ENCODE measurements around the gene CYB561D1. TPM values are rescaled to one million over a fixed set of nuclear protein-coding genes. Genes with fewer than 3 reads are reported as not detected.

CYB561D1 gene
- total RNA-seq, 2 donors from 2014 or later = 21.0 to 23.5 TPM

DNA sequence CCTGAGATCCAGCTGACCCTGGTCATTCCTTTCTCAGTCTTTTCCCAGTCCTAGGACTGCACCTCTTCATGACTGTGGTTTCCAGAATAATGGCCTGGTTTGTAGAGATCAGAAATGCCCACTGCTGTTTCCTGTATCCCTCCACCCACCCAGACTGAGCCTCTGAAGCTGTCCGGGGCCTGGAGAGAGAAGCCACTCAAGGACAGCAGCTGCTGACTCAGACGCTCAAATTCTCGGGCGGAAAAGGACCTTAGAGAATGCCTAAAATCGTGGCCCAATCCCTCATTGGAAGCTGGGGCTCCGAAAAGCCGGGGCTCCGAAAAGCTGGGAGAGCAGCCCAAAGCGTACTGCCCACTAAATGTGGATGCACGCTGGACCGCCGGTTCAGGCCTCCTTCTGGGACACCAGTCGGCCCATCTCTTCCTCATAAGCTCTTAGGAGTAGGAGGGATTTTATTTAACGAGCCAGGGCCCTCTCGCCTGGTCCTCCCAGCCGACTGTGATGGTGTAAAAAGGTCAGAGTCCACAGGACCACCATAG is 38.0 kb downstream of the CYB561D1 start:
- no peaks in the 10 kb centered on the region for H3K27me3 Mint-ChIP-seq
- peak overlapping the region; percentile 92 for H3K27ac Mint-ChIP-seq
- peaks cover 4% of the 10 kb centered on the region for H3K36me3 Mint-ChIP-seq (ENCODE audit: low read depth)
- no peak for DNase-seq
- H3K9me3 ChIP-seq (ENCODE audit: control insufficient read depth, low read length, poor library complexity, severe bottlenecking) = no peaks in the 10 kb centered on the region
- H3K4me3 Mint-ChIP-seq = peak overlapping the region; percentile 88
- no peak for ATAC-seq
- peaks cover 21% of the 10 kb centered on the region for H3K4me1 Mint-ChIP-seq

DNA sequence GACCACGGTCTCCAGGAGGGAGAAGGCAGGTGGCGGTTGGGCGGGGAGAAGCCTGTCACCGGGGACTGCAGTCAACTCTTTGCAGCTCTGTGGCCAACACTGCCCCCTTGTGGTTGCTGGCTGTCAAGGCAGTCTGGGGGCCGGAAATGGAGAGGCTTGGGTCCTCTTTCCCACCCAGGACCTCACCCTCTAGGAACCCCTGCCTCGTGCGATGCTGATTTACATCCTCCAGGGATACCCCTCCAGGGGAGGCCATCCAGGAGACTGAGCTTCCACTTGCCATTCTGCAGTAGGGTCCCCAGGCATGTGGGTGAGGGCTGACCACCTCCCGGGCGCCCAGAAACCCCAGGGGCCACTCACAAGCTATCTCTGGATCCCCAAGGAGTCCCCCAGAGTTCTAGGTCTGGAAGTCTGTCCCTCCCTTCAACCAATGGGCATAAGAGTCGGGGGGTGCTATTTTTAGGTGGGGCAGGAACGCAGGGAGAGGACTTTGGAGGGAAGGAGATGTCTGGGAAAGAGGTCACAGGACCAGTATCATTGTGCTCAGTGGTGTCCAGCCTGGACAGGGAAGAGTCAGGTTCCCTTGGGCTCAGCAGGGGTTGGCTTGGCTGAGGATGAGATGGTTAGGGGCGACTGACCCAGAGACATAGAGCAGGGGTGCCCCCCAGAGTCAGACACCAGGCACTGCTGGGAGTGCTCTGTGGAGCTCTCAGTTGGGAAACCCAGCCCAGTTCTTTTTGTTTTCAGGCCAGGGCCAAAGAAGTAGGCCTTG is 38.7 kb downstream of the CYB561D1 start:
- DNase-seq (peak; percentile 80 to 91 (median 80)), ATAC-seq (peak; percentile 92)
- Mint-ChIP-seq H3K36me3 (ENCODE audit: low read depth) (peaks cover 4% of the 10 kb centered on the region), H3K4me1 (peaks cover 21% of the 10 kb centered on the region), H3K27me3 (no peaks in the 10 kb centered on the region), H3K4me3 (peak overlapping the region; percentile 88), H3K27ac (peak overlapping the region; percentile 73)
- no peaks in the 10 kb centered on the region for H3K9me3 ChIP-seq (ENCODE audit: control insufficient read depth, low read length, poor library complexity, severe bottlenecking)

DNA sequence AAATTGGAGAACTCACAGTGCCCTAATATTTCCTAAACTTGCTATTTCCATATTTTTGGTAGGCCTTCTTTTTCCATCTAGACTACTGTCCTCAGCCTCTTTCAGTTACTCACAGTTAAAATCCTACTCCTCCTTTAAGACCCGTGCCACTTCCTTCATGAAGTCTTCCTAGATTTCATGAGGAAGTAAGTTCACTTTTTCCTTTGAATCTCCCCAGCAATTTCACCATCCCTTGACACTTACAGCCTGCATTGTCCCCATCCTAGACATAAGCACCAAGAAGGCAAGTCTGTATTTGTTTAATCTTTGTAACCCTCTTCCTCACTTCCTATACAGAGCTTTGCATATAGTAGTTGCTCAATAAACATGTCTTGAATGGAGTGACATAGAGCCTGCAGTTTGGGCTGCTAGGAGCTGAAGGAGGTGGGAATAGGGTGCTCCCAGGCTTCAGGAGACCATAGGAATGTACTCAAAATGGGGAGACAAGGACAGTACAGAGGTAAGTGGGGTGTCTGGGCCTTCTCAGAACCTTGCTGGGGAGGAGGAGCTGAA is 40.5 kb downstream of the CYB561D1 start:
- Mint-ChIP-seq H3K27ac (no peak overlapping the region), H3K4me3 (no peak overlapping the region), H3K4me1 (peaks cover 21% of the 10 kb centered on the region), H3K36me3 (ENCODE audit: low read depth) (peaks cover 4% of the 10 kb centered on the region), H3K27me3 (no peaks in the 10 kb centered on the region)
- no peaks in the 10 kb centered on the region for H3K9me3 ChIP-seq (ENCODE audit: control insufficient read depth, low read length, poor library complexity, severe bottlenecking)
- ATAC-seq (no peak), DNase-seq (no peak)

DNA sequence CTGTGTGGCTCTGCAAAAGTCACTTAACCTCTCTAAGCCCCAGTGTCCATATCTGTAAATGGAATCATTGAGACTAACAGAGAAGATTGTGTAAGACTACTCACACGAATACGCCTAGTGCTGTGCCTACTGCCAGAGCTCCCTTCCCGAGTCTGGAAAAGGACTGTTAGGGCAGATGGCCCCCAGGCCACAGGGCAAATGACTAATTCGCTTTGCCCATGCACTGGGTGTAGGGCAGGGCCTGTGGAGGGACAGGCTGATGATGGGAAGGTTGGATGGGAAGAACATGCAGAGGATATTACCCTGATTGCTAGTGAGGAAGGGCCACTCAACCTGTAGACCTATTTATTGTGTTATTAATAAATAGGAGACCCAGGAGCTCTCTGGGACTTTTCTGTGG is 41.6 kb downstream of the CYB561D1 start:
- H3K9me3 ChIP-seq (ENCODE audit: control insufficient read depth, low read length, poor library complexity, severe bottlenecking) = no peaks in the 10 kb centered on the region
- Mint-ChIP-seq H3K36me3 (ENCODE audit: low read depth) (peaks cover 4% of the 10 kb centered on the region), H3K27me3 (no peaks in the 10 kb centered on the region), H3K4me1 (peaks cover 21% of the 10 kb centered on the region), H3K4me3 (no peak overlapping the region), H3K27ac (no peak overlapping the region)
- DNase-seq (no peak), ATAC-seq (no peak)

DNA sequence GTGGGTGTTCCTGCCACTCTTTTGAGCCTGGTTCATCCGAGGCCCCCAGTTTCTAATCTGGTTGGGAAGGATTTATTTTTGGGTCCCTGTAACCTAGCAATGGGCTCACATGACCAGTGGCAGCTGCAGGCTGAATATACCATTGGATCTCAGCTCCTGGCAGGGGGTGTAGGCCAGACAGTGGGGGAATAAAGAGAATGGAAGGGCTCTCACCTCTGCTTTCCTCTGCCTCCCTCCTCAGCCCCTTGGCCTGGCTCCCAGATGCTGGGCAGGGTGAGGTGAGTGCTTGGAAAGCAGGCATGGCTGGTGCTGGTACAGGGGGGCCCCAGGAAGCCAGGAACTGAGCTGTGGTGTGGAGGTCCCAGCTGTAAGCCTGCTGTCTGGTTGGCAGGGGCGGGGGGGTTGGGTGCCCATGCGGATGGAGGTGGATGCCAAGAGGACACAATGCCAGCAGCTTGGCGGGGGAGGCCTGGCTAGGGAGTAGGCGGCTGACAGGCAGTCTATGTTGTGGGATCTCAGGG is 42.1 kb downstream of the CYB561D1 start:
- no peaks in the 10 kb centered on the region for H3K9me3 ChIP-seq (ENCODE audit: control insufficient read depth, low read length, poor library complexity, severe bottlenecking)
- H3K36me3 Mint-ChIP-seq (ENCODE audit: low read depth) = peaks cover 2% of the 10 kb centered on the region
- no peaks in the 10 kb centered on the region for H3K27me3 Mint-ChIP-seq
- H3K4me3 Mint-ChIP-seq = no peak overlapping the region
- ATAC-seq = no peak
- DNase-seq = no peak
- no peak overlapping the region for H3K27ac Mint-ChIP-seq
- H3K4me1 Mint-ChIP-seq = peaks cover 17% of the 10 kb centered on the region

DNA sequence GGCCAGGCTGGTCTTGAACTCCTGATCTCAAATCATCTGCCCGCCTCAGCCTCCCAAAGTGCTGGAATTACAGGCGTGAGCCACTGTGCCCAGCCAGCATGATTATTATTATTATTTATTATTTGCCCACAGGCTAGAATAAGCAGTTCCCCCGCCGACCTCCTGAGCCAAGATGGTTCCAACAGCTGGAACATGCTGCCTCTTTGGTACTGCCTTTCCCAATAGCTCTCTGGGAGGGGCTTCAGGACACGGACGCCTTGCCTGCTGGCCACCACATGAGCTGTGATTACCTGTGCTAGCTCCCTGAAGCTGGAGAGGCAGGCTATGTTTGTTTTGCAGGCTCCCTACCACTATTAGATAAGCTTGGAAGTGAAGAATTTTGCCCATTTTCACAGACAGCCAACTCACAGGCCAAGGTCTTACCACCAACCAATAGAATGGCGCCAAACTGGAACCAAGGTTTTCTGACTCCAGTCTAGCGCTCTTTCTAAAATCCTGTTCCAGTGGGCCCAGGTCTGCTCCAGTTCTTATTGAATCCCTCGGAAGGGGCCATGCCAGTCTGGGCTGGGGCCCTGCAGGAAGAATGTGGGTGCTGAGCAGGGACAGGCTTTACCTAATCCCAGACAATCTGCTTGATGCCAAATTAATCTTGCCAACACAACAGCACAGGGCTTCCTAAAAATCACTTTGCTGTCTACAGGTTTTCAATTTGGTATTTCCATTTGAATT is 43.7 kb downstream of the CYB561D1 start:
- Mint-ChIP-seq H3K4me1 (peaks cover 3% of the 10 kb centered on the region), H3K27me3 (no peaks in the 10 kb centered on the region), H3K27ac (no peak overlapping the region), H3K4me3 (no peak overlapping the region), H3K36me3 (ENCODE audit: low read depth) (no peaks in the 10 kb centered on the region)
- no peak for DNase-seq
- H3K9me3 ChIP-seq (ENCODE audit: control insufficient read depth, low read length, poor library complexity, severe bottlenecking) = no peaks in the 10 kb centered on the region
- no peak for ATAC-seq

DNA sequence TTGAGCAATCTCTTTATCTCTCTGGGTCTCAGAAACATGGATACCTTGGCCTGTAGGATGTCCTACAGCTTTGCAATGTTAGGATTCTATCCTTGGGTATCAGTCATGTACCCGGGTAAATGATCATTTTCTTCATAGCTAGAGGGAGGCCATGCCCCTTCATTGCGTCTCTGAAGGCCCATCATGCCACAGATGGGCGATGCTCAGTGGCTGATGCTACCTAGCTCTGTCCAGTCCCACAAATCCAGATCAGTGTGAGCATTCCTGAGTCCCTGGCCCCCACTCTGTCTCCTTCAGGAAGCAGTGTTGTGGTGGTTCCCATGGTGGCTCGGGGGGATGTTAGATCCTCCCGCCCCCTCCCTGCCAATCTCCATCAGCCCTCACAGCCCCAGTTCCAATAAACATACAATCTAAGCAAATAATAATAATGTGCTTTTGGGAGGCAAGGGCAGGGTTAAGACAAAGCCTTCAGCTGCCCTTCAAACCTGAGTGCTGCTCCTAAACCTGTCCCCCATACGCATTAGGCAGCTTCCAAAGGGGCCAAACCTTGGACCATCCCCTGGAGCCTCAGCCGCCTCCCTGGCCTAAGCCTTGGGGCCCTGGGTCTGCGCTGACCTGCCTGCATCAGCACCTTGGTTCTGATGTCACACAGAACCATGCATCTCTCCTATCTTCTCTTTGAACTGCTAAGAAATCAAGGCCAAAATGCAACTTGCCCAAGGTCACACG is 45.1 kb downstream of the CYB561D1 start:
- no peaks in the 10 kb centered on the region for H3K27me3 Mint-ChIP-seq
- ATAC-seq (no peak), DNase-seq (no peak)
- no peak overlapping the region for H3K4me3 Mint-ChIP-seq
- no peaks in the 10 kb centered on the region for H3K9me3 ChIP-seq (ENCODE audit: control insufficient read depth, low read length, poor library complexity, severe bottlenecking)
- peak overlapping the region; percentile 39 for H3K27ac Mint-ChIP-seq
- H3K4me1 Mint-ChIP-seq = no peaks in the 10 kb centered on the region
- no peaks in the 10 kb centered on the region for H3K36me3 Mint-ChIP-seq (ENCODE audit: low read depth)

DNA sequence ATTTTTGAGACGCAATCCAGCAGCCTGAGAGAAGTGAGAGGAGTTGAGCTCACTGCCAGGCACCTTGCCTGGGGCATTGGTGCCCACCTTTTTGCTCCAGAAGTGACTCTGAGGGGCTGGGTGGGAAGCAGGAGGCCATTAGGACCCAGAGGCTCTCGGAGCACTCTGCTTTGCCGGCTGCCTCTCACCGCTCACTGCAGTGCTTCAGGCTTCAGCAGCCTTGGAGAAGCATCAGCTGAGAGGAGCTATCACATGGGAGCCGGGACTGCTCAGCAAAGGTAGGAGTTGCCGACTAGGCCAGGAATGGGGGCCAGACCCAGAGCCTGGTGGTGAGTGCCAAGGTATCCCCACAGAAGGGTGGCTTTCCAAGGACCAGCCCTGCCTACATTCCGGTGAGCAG is 45.8 kb downstream of the CYB561D1 start, which contains the start of gene GPR61:
TSS of gene GPR61 (plus strand) at position 197 of the 400 bp plus-strand sequence. CDS start 3,151 bp downstream, outside the sequence.
- no peaks in the 10 kb centered on the region for H3K4me1 Mint-ChIP-seq
- DNase-seq (no peak), ATAC-seq (no peak)
- no peaks in the 10 kb centered on the region for H3K27me3 Mint-ChIP-seq
- no peak within 1 kb of the TSS for H3K4me3 Mint-ChIP-seq
- H3K27ac Mint-ChIP-seq = peak within 1 kb of the TSS; percentile 39
- H3K36me3 Mint-ChIP-seq (ENCODE audit: low read depth) = peaks cover 2% of the 10 kb centered on the region
- H3K9me3 ChIP-seq (ENCODE audit: control insufficient read depth, low read length, poor library complexity, severe bottlenecking) = no peaks in the 10 kb centered on the region

DNA sequence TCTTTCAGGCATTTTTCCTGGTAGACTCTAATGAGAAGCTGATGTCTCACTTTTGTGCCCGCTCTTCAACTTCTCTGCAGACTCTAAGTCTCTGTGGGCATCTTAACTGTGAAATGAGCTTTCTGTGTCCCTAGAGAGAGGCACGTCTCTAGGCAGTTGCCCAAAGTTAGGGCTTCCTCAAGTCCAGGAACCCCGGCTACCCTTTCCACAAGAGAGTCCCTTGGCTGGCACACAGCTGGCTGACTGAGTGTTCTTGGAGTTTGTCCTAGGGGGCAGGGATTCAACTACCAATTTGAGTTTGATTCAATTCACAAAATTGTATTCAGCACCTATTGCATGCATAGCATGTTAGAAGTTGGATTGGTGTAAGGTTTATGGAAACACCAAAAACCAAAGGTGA is 47.2 kb downstream of the CYB561D1 start:
- Mint-ChIP-seq H3K27ac (no peak overlapping the region), H3K4me3 (no peak overlapping the region), H3K27me3 (no peaks in the 10 kb centered on the region), H3K36me3 (ENCODE audit: low read depth) (peaks cover 2% of the 10 kb centered on the region), H3K4me1 (no peaks in the 10 kb centered on the region)
- H3K9me3 ChIP-seq (ENCODE audit: control insufficient read depth, low read length, poor library complexity, severe bottlenecking) = no peaks in the 10 kb centered on the region
- DNase-seq (no peak), ATAC-seq (no peak)

DNA sequence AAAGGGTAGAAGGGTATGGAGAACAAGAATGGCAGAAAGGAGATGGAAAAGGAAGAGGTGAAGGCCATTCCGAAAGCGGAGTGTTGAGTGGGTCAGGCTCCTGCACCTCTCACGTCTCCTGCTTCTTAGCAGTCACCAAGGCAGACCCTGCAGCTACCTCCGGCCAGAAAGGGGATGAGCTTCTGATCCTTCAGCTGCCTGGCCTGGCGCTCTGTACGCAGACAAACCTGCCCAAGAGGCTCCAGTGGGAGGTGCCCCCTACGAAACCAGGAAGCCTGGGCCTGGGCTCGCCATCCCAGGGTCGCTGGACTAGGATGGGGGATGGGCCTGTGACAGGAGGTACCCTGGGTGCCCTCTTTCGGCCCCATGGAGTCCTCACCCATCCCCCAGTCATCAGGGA is 48.8 kb downstream of the CYB561D1 start:
- Mint-ChIP-seq H3K27me3 (no peaks in the 10 kb centered on the region), H3K4me3 (no peak overlapping the region)

DNA sequence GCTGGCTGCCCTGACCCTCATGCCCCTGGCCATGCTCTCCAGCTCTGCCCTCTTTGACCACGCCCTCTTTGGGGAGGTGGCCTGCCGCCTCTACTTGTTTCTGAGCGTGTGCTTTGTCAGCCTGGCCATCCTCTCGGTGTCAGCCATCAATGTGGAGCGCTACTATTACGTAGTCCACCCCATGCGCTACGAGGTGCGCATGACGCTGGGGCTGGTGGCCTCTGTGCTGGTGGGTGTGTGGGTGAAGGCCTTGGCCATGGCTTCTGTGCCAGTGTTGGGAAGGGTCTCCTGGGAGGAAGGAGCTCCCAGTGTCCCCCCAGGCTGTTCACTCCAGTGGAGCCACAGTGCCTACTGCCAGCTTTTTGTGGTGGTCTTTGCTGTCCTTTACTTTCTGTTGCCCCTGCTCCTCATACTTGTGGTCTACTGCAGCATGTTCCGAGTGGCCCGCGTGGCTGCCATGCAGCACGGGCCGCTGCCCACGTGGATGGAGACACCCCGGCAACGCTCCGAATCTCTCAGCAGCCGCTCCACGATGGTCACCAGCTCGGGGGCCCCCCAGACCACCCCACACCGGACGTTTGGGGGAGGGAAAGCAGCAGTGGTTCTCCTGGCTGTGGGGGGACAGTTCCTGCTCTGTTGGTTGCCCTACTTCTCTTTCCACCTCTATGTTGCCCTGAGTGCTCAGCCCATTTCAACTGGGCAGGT is 49.5 kb downstream of the CYB561D1 start:
- Mint-ChIP-seq H3K4me3 (no peak overlapping the region), H3K36me3 (ENCODE audit: low read depth) (peaks cover 3% of the 10 kb centered on the region), H3K27me3 (no peaks in the 10 kb centered on the region), H3K27ac (no peak overlapping the region), H3K4me1 (peaks cover 12% of the 10 kb centered on the region)
- ATAC-seq (no peak), DNase-seq (no peak)
- H3K9me3 ChIP-seq (ENCODE audit: control insufficient read depth, low read length, poor library complexity, severe bottlenecking) = no peaks in the 10 kb centered on the region

More for the DNA sequence above, 48.8 kb downstream of the CYB561D1 start:
- Mint-ChIP-seq H3K36me3 (ENCODE audit: low read depth) (peaks cover 2% of the 10 kb centered on the region), H3K4me1 (peaks cover 7% of the 10 kb centered on the region), H3K27ac (no peak overlapping the region)
- DNase-seq (no peak), ATAC-seq (no peak)
- H3K9me3 ChIP-seq (ENCODE audit: control insufficient read depth, low read length, poor library complexity, severe bottlenecking) = no peaks in the 10 kb centered on the region

DNA sequence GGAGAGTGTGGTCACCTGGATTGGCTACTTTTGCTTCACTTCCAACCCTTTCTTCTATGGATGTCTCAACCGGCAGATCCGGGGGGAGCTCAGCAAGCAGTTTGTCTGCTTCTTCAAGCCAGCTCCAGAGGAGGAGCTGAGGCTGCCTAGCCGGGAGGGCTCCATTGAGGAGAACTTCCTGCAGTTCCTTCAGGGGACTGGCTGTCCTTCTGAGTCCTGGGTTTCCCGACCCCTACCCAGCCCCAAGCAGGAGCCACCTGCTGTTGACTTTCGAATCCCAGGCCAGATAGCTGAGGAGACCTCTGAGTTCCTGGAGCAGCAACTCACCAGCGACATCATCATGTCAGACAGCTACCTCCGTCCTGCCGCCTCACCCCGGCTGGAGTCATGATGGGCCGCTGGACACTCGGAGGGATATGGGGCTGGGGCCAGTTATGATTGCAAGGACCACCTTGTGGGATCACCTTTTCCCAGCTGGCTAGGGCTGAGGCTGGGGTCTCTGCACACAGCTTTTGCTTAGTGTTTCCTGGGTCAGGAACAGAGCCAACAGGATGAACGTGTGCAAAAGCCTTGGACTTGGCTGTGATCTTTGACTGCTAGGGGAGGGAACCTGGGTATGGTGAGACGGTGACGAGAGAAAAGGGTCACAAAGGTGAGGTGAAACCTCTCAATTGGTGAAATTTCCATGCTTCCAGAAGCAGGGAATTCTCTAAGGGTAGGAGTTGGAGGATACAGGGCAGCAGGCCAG is 50.3 kb downstream of the CYB561D1 start:
- no peak overlapping the region for H3K4me3 Mint-ChIP-seq
- no peaks in the 10 kb centered on the region for H3K9me3 ChIP-seq (ENCODE audit: control insufficient read depth, low read length, poor library complexity, severe bottlenecking)
- H3K27ac Mint-ChIP-seq = no peak overlapping the region
- H3K36me3 Mint-ChIP-seq (ENCODE audit: low read depth) = peaks cover 8% of the 10 kb centered on the region
- no peaks in the 10 kb centered on the region for H3K27me3 Mint-ChIP-seq
- DNase-seq (no peak), ATAC-seq (no peak)
- H3K4me1 Mint-ChIP-seq = peaks cover 19% of the 10 kb centered on the region
